ENCODE results near the gene PCCB. TPM values are rescaled to one million over a fixed set of nuclear protein-coding genes. Genes with fewer than 3 reads are reported as not detected.

Gene PCCB
- total RNA-seq, 1 experiment from 2014 or later, result 69.0 TPM

- TF ChIP-seq ZNF423 (CRISPR knock-in tag; IDR thresholded peaks at IDR 0.05) (no peak), MXD4 (CRISPR knock-in tag; IDR thresholded peaks at IDR 0.05; ENCODE audit: borderline replicate concordance) (no peak), ATF1 (CRISPR knock-in tag; IDR thresholded peaks at IDR 0.05) (no peak), E2F5 (CRISPR knock-in tag; IDR thresholded peaks at IDR 0.05) (0 out of 2 replicates have a peak, but pooled peaks have one; percentile 22), JUN (CRISPR knock-in tag; IDR thresholded peaks at IDR 0.05) (no peak), AR (CRISPR knock-in tag; IDR thresholded peaks at IDR 0.05) (no peak), NR3C1 (CRISPR knock-in tag; conservative IDR thresholded peaks at IDR 0.05; ENCODE audit: low read depth) (no peak), PRRX2 (CRISPR knock-in tag; IDR thresholded peaks at IDR 0.05) (no peak), GRHL2 (CRISPR knock-in tag; IDR thresholded peaks at IDR 0.05; ENCODE audit: insufficient replicate concordance, severe bottlenecking) (no peak), ZNF232 (CRISPR knock-in tag; IDR thresholded peaks at IDR 0.05) (0 out of 2 replicates have a peak, but pooled peaks have one; percentile 65), FOXP1 (CRISPR knock-in tag; IDR thresholded peaks at IDR 0.05; ENCODE audit: borderline replicate concordance) (peak; percentile 80; the same call in 1 of the 2 replicates), ZBTB43 (CRISPR knock-in tag; IDR thresholded peaks at IDR 0.05) (no peak), ERG (CRISPR knock-in tag; IDR thresholded peaks at IDR 0.05) (no peak), FOXP4 (CRISPR knock-in tag; IDR thresholded peaks at IDR 0.05) (peak; percentile 68; the same call in 1 of the 2 replicates), SMAD3 (CRISPR knock-in tag; IDR thresholded peaks at IDR 0.05; ENCODE audit: borderline replicate concordance) (no peak)
Observed at GRCh38 chr3:136250059-136250902, at the start of gene PCCB (continued).

- POLR2A ChIA-PET, result interaction anchor here (1.7 kb wide), 1 partner anchor 11 kb away, joined by 5 read pairs; the partner anchor contains the start of gene MSL2
- peaks cover 3% of the 10 kb centered on the region; the same call in 1 of the 2 replicates for H3K27me3 Mint-ChIP-seq (ENCODE audit: low read depth)
- H3K36me3 Mint-ChIP-seq, result no peaks in the 10 kb centered on the region
- H3K4me3 Mint-ChIP-seq, result no peak overlapping the region
- no peak for DNase-seq (ENCODE audit: low spot score)
- CTCF ChIA-PET, result no interaction called here
- no peak overlapping the region for H3K27ac Mint-ChIP-seq
- ATAC-seq, result no peak
- no peaks in the 10 kb centered on the region for H3K9me3 Mint-ChIP-seq
- H3K4me1 Mint-ChIP-seq, result no peaks in the 10 kb centered on the region
- TF ChIP-seq ZNF317 (CRISPR knock-in tag; IDR thresholded peaks at IDR 0.05; ENCODE audit: borderline replicate concordance, low read depth) (no peak), ZNF396 (CRISPR knock-in tag; IDR thresholded peaks at IDR 0.05; ENCODE audit: borderline replicate concordance) (no peak), EMX1 (CRISPR knock-in tag; IDR thresholded peaks at IDR 0.05) (no peak), CTCF (IDR thresholded peaks at IDR 0.05) (no peak), E2F4 (CRISPR knock-in tag; IDR thresholded peaks at IDR 0.05; ENCODE audit: borderline replicate concordance, low read depth) (no peak), CDX4 (CRISPR knock-in tag; IDR thresholded peaks at IDR 0.05; ENCODE audit: borderline replicate concordance) (no peak)
Observed at GRCh38 chr3:136207489-136208115, 42.5 kb upstream of the PCCB start.
